ENCODE results near the gene IFT43. TPM values are rescaled to one million over a fixed set of nuclear protein-coding genes. Genes with fewer than 3 reads are reported as not detected.

Gene IFT43
- total RNA-seq, 1 experiment from 2014 or later: 18.6 TPM

GRCh38 chr14:75976826-75977581, 8.6 kb upstream of the IFT43 start:
- Mint-ChIP-seq H3K27me3 (ENCODE audit: low read depth) (peaks cover 29% of the 10 kb centered on the region), H3K36me3 (ENCODE audit: insufficient read depth in 1 of 3, low read depth in 3 of 3) (no peaks in the 10 kb centered on the region; a peak in 1 of 7 replicates), H3K4me1 (peaks cover 42 to 46% of the 10 kb centered on the region in 2 experiments), H3K4me3 (no peak overlapping the region), H3K27ac (peak overlapping the region in 2 of 3 experiments; percentile 6 to 57; a peak in 1 of 7 replicates), H3K9me3 (no peaks in the 10 kb centered on the region)
- H3K27me3 ChIP-seq (ENCODE audit: insufficient read depth, low read length): no peaks in the 10 kb centered on the region; the same call in 1 of the 2 replicates
- H2AFZ ChIP-seq (ENCODE audit: low read length): no peak overlapping the region
- no peaks in the 10 kb centered on the region for H4K20me1 ChIP-seq (ENCODE audit: control insufficient read depth, insufficient read depth, insufficient read length)
- H4K5ac ChIP-seq (ENCODE audit: insufficient read length, low read depth, low read length): no peak overlapping the region
- H2BK5ac ChIP-seq (ENCODE audit: insufficient read length, low read length): no peak overlapping the region
- H4K8ac ChIP-seq (replicated peaks; ENCODE audit: insufficient read length, low read depth, low read length): no peak overlapping the region
- no peak for DNase-seq
- H3K56ac ChIP-seq (ENCODE audit: insufficient read length, low read depth, low read length): no peak overlapping the region
- WGBS (ENCODE audit: extremely low coverage, insufficient read length, low lambda C conversion rate): no CpG with 5 or more reads among the region's 8 CpGs
- no peak overlapping the region for H4K91ac ChIP-seq (ENCODE audit: insufficient read length, low read depth, low read length)
- no peak overlapping the region for H3K4ac ChIP-seq (ENCODE audit: low read depth, low read length)
- peaks cover 7% of the 10 kb centered on the region for H3K23me2 ChIP-seq (ENCODE audit: insufficient read length, low read depth, low read length, poor library complexity, severe bottlenecking)
- no peak overlapping the region for H3K14ac ChIP-seq (ENCODE audit: insufficient read depth, low read length)
- no peak overlapping the region for H3K18ac ChIP-seq (ENCODE audit: insufficient read length, low read depth, low read length)
- H3K4me2 ChIP-seq (ENCODE audit: insufficient read depth, insufficient read length, low read length): peak overlapping the region; percentile 17
- no peak overlapping the region for H3K27ac ChIP-seq (ENCODE audit: insufficient read length, low read depth, low read length)
- no peak overlapping the region for H3K23ac ChIP-seq (ENCODE audit: insufficient read length, low read depth, low read length)
- no peaks in the 10 kb centered on the region for H3K79me2 ChIP-seq (ENCODE audit: insufficient read depth, low read length)
- H2AK5ac ChIP-seq (ENCODE audit: insufficient read length, low read length): no peak overlapping the region
- H3K9ac ChIP-seq (ENCODE audit: extremely low read depth, insufficient read length, low read length): no peak overlapping the region
- H3T11ph ChIP-seq (ENCODE audit: low read length): no peak overlapping the region
- no peak; the same call in 2 of the 3 replicates for TF ChIP-seq CTCF (conservative IDR thresholded peaks at IDR 0.05)
- H2BK120ac ChIP-seq (ENCODE audit: low read depth, low read length, poor library complexity, severe bottlenecking): no peak overlapping the region
- H2BK20ac ChIP-seq (ENCODE audit: low read depth, low read length, poor library complexity, severe bottlenecking): no peak overlapping the region
- no peaks in the 10 kb centered on the region for H3K9me3 ChIP-seq (ENCODE audit: control insufficient read depth, low read depth, low read length)
- no peak overlapping the region for H2BK12ac ChIP-seq (ENCODE audit: insufficient read length, low read depth, low read length)
- H3K4me1 ChIP-seq (ENCODE audit: insufficient read depth, low read length): peaks cover 13% of the 10 kb centered on the region; the same call in 1 of the 2 replicates
- no peaks in the 10 kb centered on the region for H3K79me1 ChIP-seq (ENCODE audit: insufficient read depth, low read depth, low read length, poor library complexity, severe bottlenecking)
- no peak overlapping the region for H2BK15ac ChIP-seq (ENCODE audit: low read depth, low read length)
